PFSK-1 (cell line): ENCODE measurements around the gene FAM3A.

Experiments used
- POLR2AphosphoS5 ChIP-seq: IDR thresholded peaks from 2 replicates; pipeline ENCODE4 v1.6.1; 2012; ENCODE audit warnings: low read depth, mild to moderate bottlenecking, control low read depth, low read length, moderate library complexity
- SIN3A ChIP-seq: IDR thresholded peaks from 2 replicates; pipeline ENCODE4 v1.6.1; 2012; ENCODE audit warnings: mild to moderate bottlenecking, low read length, moderate library complexity, borderline replicate concordance; ENCODE audit not compliant: insufficient read depth
- TF ChIP-seq, protein P1 (sequence below), 2 experiments: IDR thresholded peaks; 2 replicates each; pipeline versions ENCODE4 v1.6.1 to v1.8.0; 2011 to 2012; ENCODE audit warnings: low read depth in 2 of 2, low read length in 2 of 2, control low read depth in 1 of 2, inconsistent platforms in 1 of 2, mild to moderate bottlenecking in 1 of 2, moderate library complexity in 1 of 2; ENCODE audit not compliant: insufficient read depth in 1 of 2

DNA sequence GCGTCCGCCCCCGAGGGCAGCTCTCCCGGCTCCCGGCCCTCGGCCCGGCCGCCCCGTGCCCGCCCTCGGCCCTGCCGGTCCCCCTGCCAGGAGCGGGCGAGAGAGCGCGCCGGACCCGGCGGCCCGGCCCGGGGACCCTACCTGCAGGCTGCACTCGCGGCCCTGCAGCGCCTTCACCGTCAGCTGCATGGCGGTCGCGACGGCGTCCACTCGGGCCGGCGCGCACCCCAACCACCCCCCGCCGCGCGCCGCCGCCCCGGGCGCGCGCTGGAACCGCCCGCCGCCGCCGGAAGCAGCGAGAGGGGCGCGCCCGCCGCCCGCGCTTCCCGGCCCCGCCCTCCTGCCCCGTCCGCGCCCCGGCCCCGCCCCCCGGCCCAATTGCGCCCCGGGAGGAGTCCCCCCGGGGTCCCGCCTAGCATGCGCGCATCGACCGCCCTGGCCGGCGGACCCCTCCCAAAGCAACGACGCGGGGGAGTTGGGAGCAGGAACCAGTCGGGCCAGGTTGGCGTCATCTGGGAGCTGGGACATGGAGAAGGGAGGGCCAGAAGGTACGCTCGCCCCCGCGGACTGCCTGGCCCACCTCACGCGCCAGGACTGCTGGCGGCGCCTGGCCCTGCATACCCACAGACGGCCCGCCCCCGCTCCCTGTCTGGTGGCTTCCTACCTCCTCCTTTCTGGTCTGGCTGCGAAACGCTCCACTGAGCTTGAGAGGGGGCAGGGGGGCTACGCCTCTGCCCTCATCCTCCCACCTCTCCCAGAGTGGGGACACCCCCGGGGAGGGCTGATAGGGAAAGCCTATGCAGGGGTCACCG is 29.4 kb downstream of the FAM3A start, which contains the start of gene UBL4A:
- TF ChIP-seq, protein P1, sequence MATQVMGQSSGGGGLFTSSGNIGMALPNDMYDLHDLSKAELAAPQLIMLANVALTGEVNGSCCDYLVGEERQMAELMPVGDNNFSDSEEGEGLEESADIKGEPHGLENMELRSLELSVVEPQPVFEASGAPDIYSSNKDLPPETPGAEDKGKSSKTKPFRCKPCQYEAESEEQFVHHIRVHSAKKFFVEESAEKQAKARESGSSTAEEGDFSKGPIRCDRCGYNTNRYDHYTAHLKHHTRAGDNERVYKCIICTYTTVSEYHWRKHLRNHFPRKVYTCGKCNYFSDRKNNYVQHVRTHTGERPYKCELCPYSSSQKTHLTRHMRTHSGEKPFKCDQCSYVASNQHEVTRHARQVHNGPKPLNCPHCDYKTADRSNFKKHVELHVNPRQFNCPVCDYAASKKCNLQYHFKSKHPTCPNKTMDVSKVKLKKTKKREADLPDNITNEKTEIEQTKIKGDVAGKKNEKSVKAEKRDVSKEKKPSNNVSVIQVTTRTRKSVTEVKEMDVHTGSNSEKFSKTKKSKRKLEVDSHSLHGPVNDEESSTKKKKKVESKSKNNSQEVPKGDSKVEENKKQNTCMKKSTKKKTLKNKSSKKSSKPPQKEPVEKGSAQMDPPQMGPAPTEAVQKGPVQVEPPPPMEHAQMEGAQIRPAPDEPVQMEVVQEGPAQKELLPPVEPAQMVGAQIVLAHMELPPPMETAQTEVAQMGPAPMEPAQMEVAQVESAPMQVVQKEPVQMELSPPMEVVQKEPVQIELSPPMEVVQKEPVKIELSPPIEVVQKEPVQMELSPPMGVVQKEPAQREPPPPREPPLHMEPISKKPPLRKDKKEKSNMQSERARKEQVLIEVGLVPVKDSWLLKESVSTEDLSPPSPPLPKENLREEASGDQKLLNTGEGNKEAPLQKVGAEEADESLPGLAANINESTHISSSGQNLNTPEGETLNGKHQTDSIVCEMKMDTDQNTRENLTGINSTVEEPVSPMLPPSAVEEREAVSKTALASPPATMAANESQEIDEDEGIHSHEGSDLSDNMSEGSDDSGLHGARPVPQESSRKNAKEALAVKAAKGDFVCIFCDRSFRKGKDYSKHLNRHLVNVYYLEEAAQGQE (IDR thresholded peaks at IDR 0.05; ENCODE audit: insufficient read depth in 1 of 2, low read depth in 2 of 2, low read length in 2 of 2), result no peak
- TF ChIP-seq POLR2AphosphoS5 (0 out of 2 replicates have a peak, but pooled peaks have one; percentile 21), SIN3A (no peak)
